ENCODE measurements around the gene NPTX2.

NPTX2 gene

DNA sequence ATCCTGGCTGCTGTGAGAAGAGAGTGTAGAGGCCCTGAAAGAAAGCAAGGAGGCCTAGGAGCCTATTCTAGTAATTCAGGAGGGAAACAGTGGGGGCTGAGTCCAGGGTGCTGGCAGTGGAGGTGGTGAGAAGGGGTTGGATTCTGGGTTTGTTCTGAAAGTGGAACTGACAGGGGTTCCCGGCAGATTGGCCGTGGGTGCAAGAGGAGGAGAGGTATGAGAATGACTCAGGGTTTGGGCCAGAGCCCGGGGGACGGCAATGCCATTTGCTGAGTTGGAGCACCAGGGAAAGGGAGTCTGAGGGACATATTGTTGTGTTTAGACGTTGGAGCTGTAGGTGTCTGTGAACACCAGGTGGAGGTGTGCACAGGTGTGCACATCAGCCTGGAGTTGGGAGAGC lies 38.5 kb downstream of the NPTX2 start:
- FAIRE-seq, result no peak

DNA sequence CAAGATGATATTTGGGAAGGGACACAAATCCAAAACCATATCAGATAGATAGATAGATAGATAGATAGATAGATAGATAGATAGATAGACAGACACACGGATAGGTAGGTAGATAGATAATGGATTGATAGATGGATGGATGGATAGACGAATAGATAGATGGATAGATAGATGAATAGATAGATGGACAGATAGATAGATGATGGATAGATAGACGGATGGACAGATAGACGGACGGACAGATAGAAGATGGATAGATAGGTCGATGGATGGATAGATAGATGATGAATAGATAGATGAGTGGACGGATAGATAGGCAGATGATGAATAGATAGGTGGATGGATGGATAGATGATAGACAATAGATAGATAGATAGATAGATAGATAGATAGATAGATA lies 39.8 kb downstream of the NPTX2 start:
- FAIRE-seq, result no peak

DNA sequence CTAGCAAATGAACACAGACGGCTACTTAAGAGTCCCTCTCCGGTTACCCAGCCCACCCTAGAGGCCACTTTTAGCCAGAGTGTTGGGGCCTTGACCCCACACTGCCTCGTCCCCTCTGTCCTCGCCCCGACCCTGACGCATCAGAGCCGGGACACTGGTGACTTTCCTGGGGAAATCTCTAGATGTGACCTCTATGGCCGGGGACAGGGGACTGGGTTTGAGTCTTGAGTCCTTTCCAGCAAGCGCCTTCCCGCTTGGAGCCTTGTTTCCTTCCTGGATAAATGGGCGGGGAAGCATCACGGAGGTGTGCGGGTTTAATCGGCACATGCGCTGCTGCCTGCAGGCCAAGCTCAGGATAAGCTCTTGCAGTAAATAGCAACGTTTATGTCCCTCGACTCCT lies 40.7 kb downstream of the NPTX2 start:
- no peak for FAIRE-seq

DNA sequence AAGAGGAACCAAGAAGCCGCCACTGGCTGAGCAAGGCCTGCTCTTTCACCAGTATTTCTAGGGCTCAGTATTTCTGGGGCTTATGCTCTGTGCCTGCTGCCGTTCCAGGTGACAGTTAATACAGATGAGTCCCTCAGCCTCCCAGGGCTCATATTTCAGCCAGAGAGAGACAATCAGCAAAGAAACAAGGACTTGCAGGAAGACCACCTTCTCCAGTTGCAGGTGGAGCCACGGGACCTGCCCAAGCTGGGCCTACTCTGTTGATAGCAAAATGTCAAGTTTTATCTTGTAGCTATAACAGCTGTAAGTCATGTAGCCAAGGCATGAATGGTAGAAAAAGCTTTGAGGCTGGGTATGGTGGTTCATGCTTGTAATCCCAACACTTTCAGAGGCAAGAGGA lies 42.7 kb downstream of the NPTX2 start:
- FAIRE-seq, result no peak

DNA sequence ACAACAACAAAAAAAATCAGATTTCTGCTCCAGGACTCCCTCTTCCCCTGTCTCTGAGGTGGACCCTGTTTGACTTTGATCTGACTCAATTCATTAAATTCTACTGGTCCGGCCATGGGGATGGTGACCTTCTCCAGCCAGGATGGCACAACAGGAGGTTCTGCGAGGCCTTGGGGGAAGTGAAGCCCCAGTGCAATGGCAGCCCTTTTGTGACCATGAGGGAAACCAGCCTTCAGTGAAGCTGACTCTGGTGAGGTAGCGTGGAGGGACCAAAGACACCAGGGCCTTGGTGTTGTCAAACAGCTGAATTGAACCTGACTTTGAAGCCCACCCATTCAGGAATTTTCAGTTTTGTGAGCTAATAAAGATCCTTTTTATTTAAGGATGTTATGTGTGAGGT lies 44.5 kb downstream of the NPTX2 start:
- FAIRE-seq, result no peak

DNA sequence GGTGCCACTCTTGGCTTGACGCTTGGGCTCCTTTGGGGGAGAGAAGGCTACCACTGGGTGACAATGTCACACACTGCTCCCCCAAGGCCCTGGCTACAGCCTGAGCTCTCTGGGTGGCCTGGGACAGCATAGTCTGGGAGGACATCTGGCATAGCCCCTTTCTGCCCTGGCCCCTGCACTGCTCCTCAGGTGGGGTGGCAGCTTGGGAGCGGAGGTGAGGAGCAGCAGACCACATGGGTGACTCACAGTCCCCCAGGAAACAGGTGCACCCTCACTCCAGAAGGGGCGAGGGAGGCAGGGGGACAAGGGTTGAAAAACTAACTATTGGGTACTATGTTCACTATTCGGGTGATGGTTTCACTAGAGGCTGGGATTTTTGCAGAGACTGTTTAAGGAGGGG lies 45.2 kb downstream of the NPTX2 start:
- FAIRE-seq, result no peak

DNA sequence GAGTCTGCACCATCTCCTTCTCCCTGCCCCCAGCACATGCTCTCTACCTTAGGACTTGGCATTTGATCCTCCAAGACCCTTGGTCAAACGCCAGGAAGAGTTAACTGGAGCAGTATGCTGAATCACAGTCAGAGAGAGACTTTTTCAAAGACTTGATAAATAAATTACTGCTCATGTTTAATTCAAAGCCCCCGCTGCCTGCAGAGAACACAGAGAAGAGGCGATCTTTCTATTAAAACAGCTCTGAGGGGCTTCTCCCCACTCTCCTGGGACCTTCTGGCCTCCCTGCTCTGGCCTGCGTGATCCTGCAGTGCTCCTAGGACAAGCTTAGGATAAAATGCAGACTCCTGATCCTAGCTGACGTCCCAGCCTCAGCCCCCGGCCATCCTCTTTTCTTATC lies 47.8 kb downstream of the NPTX2 start:
- no peak for FAIRE-seq

DNA sequence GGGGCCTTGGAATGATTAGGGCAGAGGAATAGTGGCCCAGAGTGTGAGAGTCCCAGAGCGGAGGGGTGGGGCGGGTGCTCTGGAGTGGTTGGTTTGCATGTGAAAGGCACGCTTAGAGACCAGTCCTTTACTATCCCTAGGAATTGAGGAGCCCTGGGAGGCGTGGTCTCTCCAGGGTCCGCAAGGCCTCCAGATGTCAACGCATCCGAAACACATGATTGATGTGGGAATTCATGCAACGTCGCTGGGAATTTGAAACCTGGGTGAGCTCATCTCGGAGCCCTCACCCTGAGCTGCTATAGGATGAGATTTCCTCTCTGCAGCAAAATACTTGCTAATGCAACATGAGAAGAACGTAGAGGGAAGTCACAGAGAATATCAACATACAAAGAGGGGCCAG lies 51.2 kb downstream of the NPTX2 start:
- no peak for FAIRE-seq

DNA sequence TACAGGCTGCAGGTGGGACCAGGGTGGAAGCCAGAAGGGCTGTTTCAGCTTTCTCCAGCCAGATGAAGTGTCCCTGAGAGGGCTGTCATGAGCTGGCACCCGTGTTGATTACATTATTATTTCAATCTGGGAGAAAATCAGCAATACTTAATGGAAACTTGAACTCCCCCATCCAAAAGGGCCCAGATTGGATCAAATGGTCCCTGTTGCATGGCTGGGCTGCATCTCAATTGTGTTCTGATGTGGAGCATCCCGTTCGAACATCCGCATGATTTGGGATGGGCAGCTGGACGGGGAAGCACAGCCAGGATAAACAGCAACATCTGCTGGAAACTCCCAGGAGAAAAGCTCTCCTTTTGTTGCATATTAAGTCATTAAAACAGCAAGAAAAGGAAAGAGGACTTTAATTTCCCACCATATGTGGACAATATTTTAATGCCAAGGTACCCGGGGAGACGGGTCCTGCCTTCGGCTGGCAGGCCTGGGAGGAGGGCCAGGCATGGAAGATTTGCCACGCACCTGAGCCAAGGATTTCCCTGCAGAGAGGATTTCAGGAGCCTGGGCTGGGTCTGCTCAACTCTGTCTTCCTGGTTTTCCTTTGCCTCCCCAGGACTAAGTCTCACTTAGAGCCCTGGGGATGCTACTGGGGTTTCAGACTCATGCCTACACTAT lies 52.4 kb downstream of the NPTX2 start:
- FAIRE-seq, result no peak

DNA sequence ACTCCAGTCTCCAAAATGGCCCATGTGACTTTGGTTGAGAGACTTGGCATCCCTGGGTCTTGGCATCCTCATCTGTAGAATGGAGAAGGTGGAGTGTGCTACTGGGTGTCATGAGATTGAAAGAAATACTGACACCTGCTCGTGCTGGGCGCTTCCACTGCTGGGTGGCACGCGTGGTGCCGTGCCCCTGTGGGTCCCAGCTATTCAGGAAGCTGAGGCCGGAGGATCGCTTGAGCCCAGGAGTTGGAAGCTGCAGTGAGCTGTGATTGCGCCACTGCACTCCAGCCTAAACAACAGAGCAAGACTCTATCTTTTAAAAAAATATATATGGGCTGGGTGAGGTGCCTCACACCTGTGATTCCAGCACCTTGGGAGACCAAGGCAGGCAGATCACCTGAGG lies 53.1 kb downstream of the NPTX2 start:
- no peak for FAIRE-seq

DNA sequence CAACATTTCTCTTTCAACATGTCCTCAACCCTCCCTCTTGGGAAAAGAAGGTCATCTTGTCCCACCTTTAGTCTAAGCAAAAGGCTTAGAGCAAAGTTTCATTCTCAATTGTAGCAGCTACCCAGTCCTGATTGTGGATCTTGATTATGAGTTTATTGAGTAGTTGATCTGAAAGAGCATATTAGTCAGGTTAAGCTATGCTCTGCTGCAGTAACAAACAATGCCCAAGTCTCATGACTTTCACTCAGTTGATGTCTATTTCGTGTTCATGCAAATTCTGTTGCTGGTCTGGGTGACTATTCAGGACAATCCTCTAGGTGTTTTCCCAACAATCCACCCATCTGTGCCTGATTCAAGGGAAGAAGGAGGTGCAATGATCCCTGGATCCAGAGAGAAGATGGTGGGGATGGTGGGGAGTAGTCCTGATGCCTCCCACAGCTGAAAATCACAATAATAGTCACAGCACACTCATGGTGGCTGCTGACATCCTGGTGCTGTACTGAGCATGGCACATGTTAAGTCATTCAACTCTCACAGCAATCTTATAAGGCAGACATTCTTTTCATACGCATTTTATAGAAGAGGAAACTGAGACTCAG lies 54.7 kb downstream of the NPTX2 start:
- no peak for FAIRE-seq

DNA sequence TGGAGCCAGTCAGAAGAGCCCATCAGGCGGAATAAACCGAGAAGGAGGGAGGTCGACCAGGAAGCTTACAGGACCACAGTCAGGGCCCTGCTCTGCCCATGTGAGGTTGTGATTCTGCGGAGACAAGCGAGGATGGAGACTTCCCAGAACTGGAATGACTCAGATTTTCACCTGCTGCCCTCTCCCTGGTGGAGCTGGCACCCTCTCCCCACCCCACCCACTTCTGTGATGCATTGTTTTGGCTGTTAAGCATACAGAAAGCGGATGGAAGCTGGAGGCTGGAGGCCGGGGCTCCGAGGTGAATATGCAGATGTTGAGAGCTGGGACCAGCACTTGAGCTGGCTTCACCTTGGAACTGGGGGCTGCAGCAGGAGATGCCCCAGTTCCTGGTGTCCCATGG lies 57.4 kb downstream of the NPTX2 start:
- FAIRE-seq, result no peak

DNA sequence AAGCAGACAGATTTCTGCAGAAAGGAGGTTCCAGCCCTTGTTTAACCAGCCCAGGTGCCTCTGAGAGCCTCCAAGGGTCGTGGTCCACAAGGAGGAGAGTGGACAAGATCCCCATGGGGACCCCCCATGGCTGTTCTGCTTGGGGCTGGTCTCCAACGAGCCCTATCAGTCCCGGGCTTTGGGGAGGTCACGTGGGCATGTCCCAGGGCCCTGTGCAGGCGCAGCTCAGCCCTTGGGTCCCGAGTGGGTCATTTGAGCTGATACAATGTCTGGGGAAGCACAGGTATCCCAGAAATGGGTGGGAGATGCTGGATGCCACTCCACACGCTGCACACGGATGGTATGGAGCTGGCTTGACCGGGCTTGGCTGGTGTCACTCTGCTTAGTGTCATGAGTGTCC lies 57.8 kb downstream of the NPTX2 start:
- no peak for FAIRE-seq

DNA sequence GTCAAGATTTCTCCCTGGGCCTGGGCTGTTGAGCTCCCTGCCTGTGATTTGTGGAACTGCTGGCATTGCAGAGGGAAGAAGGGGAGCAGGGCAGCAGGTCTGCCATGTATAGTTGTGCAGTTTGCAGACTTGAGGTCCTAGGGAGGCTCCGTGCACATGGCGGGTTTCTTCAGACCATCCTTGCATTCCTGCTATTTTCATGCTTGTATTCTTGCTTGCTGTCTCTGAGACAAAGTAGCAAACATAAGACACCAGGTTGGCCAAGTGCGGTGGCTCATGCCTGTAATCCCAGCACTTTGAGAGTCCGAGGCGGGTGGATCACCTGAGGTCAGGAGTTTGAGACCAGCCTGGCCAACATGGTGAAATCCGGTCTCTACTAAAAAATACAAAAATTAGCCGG lies 61.1 kb downstream of the NPTX2 start:
- FAIRE-seq, result no peak

Data from G401.6 (cell line).